Measurements from ENCODE around the gene CNNM2.
"Not testable (repeated sequence)": the region's sequence is repeated elsewhere in the genome, so short reads cannot be mapped to it uniquely, and the experiment has no call there.

CNNM2 gene

GRCh38 chr10:103062854-103063590, 144.9 kb downstream of the CNNM2 start:
- TF ChIP-seq CTCF (IDR thresholded peaks at IDR 0.05) = no peak
- H3K9me3 ChIP-seq = no peaks in the 10 kb centered on the region
- no peaks in the 10 kb centered on the region for H3K4me1 ChIP-seq (ENCODE audit: control insufficient read depth in 1 of 2, insufficient read depth in 1 of 2, low read depth in 1 of 2, low read length in 1 of 2)
- H3K27ac ChIP-seq = no peak overlapping the region
- H3K27me3 ChIP-seq = no peaks in the 10 kb centered on the region
- no peak overlapping the region for H3K4me3 ChIP-seq (ENCODE audit: low read depth in 1 of 2, low read length in 1 of 2)
- peaks cover 12% of the 10 kb centered on the region for H3K36me3 ChIP-seq

GRCh38 chr10:103064956-103065355, 146.9 kb downstream of the CNNM2 start:
- Histone ChIP-seq H3K4me1 (ENCODE audit: control insufficient read depth in 1 of 2, insufficient read depth in 1 of 2, low read depth in 1 of 2, low read length in 1 of 2) (peaks cover 4 to 5% of the 10 kb centered on the region in 2 experiments), H3K4me3 (ENCODE audit: low read depth in 1 of 2, low read length in 1 of 2) (no peak overlapping the region), H3K9me3 (no peaks in the 10 kb centered on the region), H3K27me3 (no peaks in the 10 kb centered on the region), H3K36me3 (peaks cover 17% of the 10 kb centered on the region), H3K27ac (no peak overlapping the region)
- no peak for TF ChIP-seq CTCF (IDR thresholded peaks at IDR 0.05)

- Histone ChIP-seq H3K4me1 (ENCODE audit: control insufficient read depth in 1 of 2, insufficient read depth in 1 of 2, low read depth in 1 of 2, low read length in 1 of 2) (peaks cover 12 to 16% of the 10 kb centered on the region in 2 experiments), H3K9me3 (no peaks in the 10 kb centered on the region), H3K27ac (no peak overlapping the region), H3K27me3 (no peaks in the 10 kb centered on the region), H3K36me3 (peaks cover 17% of the 10 kb centered on the region), H3K4me3 (ENCODE audit: low read depth in 1 of 2, low read length in 1 of 2) (no peak overlapping the region)
- TF ChIP-seq CTCF (IDR thresholded peaks at IDR 0.05) = no peak
These were observed 148.3 kb downstream of the CNNM2 start for GRCh38 chr10:103066141-103067098.

GRCh38 chr10:103067099-103067477, 149.0 kb downstream of the CNNM2 start:
- peaks cover 12 to 16% of the 10 kb centered on the region in 2 experiments for H3K4me1 ChIP-seq (ENCODE audit: control insufficient read depth in 1 of 2, insufficient read depth in 1 of 2, low read depth in 1 of 2, low read length in 1 of 2)
- H3K36me3 ChIP-seq = peaks cover 17% of the 10 kb centered on the region
- not testable (repeated sequence) for H3K27ac ChIP-seq; H3K4me3 ChIP-seq (ENCODE audit: low read depth in 1 of 2, low read length in 1 of 2); H3K27me3 ChIP-seq; H3K9me3 ChIP-seq

- Histone ChIP-seq H3K4me3 (ENCODE audit: low read depth in 1 of 2, low read length in 1 of 2) (no peak overlapping the region), H3K27ac (no peak overlapping the region), H3K36me3 (peaks cover 17% of the 10 kb centered on the region), H3K9me3 (no peaks in the 10 kb centered on the region), H3K27me3 (no peaks in the 10 kb centered on the region), H3K4me1 (ENCODE audit: control insufficient read depth in 1 of 2, insufficient read depth in 1 of 2, low read depth in 1 of 2, low read length in 1 of 2) (peaks cover 12 to 16% of the 10 kb centered on the region in 2 experiments)
- no peak for TF ChIP-seq CTCF (IDR thresholded peaks at IDR 0.05)
These were observed 149.4 kb downstream of the CNNM2 start for GRCh38 chr10:103067484-103067883.

GRCh38 chr10:103067956-103068355, 149.9 kb downstream of the CNNM2 start:
- Histone ChIP-seq H3K27me3 (no peaks in the 10 kb centered on the region), H3K4me1 (ENCODE audit: control insufficient read depth in 1 of 2, insufficient read depth in 1 of 2, low read depth in 1 of 2, low read length in 1 of 2) (peaks cover 12 to 16% of the 10 kb centered on the region in 2 experiments), H3K9me3 (no peaks in the 10 kb centered on the region), H3K4me3 (ENCODE audit: low read depth in 1 of 2, low read length in 1 of 2) (no peak overlapping the region), H3K36me3 (peaks cover 17% of the 10 kb centered on the region), H3K27ac (no peak overlapping the region)
- no peak for TF ChIP-seq CTCF (IDR thresholded peaks at IDR 0.05)

Data from neutrophil (primary cell).